Activated CD8-positive, alpha-beta memory T cell treated with anti-CD3 and anti-CD28 coated beads for 36 hours (primary cell): ENCODE data around the gene UBR4. TPM values are rescaled to one million over a fixed set of nuclear protein-coding genes. Genes with fewer than 3 reads are reported as not detected.

Experiments used
- CTCF ChIA-PET: fragments of 350-600 bp; sonication (Branson Sonifier 250); formaldehyde crosslinking; loops from one replicate; lab custom pipeline; 2021; ENCODE audit warnings: antibody characterized with exemption; lab: Charles Lee
- POLR2A ChIA-PET: fragments of 350-600 bp; sonication (Branson Sonifier 250); formaldehyde crosslinking; loops from one replicate; lab custom pipeline; 2021; ENCODE audit warnings: antibody characterized with exemption; lab: Charles Lee
- total RNA-seq, 2 experiments: library from RNA; stranded (reverse); gene quantifications; one replicate each; pipeline ENCODE4 v1.2.3, GENCODE V29; 2021

Gene UBR4
- total RNA-seq, 2 experiments from 2014 or later, result 119 to 122 TPM

DNA sequence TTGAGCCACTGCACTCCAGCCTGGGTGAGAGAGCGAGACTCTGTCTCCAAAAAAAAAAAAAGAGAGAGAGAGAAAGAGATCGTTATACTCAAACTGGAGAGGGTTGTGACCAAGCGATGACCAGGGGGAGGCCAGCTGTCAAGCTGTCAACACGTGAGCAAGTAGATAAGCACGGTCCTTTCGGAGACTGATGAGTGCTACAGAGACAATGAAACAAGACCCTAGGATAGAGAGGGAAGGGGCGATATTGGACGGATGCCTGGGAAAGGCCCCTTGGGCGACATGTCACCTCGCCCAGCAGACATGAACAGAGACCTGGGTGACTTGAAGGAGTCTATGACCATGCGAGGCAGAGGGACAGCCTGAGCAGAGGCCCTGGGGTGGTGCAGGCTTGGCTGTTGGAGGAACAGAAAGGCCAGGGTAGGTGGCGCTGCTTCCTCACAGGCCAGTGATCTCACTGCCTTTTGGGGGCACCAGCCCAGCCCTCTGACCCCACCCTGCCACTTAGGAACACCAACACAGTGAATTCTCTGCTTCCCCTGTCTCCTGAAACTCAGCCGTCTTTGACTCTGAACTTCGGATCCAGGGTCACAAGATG lies 152.8 kb downstream of the UBR4 start:
- ChIA-PET CTCF (interaction anchor here (0.7 kb wide), 1 partner anchor 212 kb away, joined by 3 read pairs; no protein-coding TSS in a partner anchor), POLR2A (no interaction called here)

DNA sequence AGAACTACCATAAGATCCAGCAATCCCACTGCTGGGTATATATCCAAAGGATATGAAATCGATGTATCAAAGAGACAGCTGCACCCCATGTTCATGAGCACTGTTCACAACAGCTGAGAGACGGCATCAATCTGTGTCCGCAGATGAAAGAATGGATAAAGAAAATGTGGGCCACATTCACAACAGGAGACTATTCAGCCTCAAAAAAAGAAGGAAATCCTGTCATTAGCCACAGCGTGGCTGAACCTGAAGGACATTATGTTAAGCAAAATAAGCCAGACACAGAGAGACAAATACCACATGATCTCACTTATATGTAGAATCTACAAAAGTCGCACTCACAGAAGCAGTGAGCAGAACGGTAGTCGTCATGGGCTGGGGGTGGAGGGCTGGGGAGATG lies 154.4 kb downstream of the UBR4 start:
- POLR2A ChIA-PET, result no interaction called here
- CTCF ChIA-PET, result no interaction called here

DNA sequence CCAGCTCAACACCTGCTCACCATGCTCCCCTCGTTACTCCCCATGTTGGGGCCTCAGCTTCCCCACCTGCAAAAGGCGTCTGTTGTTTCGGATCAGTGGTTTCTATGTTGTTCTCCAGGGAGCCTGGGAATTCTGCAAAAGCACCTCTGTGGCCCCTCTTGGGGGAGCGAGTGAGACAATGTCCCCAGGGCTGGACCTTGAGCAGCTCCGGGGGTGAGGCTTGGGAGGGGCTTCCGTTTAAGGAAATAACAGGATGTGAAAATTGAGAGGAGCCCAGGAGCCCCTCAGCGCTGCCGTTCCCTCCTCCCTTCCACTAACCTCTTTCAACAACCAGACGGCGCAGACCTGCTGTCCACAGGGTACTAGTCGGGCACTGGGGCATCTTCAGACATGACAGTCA lies 155.1 kb downstream of the UBR4 start:
- CTCF ChIA-PET, result no interaction called here
- POLR2A ChIA-PET, result interaction anchor here (0.6 kb wide), 1 partner anchor 109 kb away, joined by 4 read pairs; no protein-coding TSS in a partner anchor

DNA sequence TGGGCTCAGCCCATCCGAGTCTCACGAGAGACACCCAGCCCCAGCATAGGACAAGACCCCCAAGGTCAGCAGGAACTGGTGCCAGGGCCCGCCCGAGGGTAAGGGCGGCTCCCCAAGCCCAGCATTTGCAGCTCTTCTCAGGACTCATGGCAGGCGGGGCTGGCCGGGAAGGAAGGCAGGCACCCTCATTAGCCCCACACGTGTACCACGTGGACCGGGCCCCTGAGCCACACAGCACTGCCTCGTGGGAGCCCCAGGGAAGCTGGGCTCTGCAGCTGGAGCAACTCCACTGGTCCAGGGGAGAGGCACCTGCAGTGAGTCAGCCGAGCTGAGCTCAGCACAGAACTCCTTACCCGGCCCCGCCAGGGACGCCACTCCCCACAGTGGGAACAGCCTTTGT lies 155.8 kb downstream of the UBR4 start:
- ChIA-PET POLR2A (no interaction called here), CTCF (interaction anchor here (1.0 to 1.5 kb wide), 2 partner anchors 141 to 147 kb away, joined by 3 to 6 read pairs; no protein-coding TSS in a partner anchor)

DNA sequence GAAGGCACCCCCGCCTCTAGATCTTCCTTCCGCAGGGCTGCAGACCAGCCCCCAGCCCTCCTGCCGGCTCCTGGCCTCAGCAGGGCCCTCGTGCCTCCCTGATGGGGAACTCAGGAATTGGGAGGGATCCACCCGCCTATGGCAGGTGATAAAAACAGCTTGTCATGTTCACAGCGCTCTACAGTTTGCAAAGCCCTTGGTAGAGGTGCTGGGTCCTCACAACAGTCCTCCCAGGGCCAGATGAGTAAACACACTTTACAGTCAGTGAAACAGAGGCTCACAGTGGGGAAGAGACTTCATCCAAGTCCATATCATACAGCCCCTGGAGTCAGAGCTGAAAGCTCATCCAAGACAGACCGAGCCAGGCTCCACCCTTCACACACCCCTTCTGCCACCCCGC lies 156.6 kb downstream of the UBR4 start:
- ChIA-PET POLR2A (no interaction called here), CTCF (interaction anchor here (0.7 to 1.7 kb wide), 3 partner anchors 82 to 169 kb away, joined by 3 to 6 read pairs (median 4); no protein-coding TSS in a partner anchor)

DNA sequence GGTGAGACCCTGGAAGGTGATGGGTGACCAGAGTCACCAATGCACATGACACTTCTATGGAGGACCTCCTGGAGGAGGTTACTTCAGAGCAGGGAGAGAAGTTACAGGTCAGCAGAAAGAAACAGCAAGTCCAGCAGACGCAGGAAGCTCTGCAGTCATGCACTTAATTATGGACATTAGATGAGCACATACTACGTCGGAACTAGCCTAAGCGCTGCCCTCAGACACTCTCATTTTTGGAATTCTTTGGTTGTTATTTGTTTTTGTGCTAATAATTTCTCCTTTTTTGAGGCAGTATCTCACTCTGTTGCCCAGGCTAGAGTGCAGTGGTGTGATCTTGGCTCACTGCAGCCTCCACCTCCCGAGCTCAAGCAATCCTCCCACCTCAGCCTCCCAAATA lies 160.3 kb downstream of the UBR4 start:
- ChIA-PET CTCF (interaction anchor here (1.0 to 1.4 kb wide), 2 partner anchors 143 to 165 kb away, joined by 3 to 4 read pairs; no protein-coding TSS in a partner anchor), POLR2A (no interaction called here)

DNA sequence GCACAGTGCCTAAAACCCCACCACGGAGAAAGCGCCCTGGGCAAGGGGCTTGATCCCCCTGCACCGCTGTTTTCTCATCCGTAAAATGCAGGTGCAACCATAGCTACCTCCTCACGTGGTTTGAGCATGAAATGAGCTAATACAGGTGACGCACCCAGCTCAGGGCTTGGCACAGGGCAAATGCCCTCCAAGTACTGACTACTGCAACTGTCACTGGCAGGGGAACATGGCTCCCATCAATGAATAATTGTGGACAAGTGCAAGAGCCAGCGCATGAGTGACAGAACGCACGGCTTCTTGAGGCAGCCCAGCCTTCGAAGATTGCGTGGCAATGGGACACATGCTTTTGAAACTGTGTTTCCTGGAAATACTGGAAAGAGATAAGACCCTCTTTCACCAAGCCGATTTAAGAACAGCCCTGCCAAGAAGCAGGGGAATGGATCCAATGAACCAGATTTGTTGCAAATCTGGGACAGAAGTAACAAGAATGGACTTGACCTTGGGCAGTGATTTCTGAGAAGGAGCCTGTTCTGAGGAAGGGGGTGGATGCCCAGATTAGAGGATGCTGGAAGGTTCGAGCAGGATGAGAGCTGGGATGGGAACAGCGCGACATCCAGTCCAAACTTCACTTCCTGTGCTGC lies 160.8 kb downstream of the UBR4 start:
- ChIA-PET POLR2A (interaction anchor here (0.7 kb wide), 1 partner anchor 93 kb away, joined by 3 read pairs; no protein-coding TSS in a partner anchor), CTCF (interaction anchor here (1.0 to 1.4 kb wide), 2 partner anchors 142 to 165 kb away, joined by 3 to 4 read pairs; no protein-coding TSS in a partner anchor)

DNA sequence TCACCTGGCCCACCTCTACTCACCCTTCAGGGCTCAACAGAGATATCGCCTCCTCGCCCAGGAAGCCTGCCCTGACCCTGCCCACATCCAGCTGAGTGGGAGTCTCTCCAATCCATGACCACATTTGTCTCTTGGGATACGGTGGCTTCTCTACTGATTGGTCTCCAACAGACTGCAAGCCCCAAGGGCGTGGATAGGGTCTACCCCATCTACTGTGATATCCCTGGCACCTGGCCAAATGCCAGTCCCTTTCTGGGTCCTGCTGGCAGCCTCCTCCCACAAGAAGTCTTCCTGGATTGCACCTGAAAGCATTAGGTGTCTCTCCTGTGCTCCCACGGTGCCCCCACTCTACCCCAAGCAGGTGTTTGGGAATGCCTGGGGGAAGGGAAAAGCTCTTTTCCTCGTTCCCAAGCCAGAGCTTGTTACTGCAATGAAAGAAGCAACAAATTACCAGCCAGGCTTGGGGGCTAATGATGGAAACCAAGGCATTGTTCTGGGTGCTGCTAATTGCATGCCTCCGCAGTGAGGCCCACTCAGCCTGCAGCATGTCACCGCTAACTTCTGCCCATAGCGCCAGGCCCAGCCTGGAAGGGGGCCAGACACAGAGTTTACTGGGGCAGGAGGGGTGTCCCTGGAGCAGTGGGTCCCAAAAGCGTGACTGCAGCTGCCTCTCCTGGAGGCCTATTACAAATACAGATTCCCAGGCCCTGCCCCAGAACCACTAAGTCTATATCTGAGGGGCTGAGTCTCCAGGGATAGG lies 162.9 kb downstream of the UBR4 start:
- POLR2A ChIA-PET, result no interaction called here

DNA sequence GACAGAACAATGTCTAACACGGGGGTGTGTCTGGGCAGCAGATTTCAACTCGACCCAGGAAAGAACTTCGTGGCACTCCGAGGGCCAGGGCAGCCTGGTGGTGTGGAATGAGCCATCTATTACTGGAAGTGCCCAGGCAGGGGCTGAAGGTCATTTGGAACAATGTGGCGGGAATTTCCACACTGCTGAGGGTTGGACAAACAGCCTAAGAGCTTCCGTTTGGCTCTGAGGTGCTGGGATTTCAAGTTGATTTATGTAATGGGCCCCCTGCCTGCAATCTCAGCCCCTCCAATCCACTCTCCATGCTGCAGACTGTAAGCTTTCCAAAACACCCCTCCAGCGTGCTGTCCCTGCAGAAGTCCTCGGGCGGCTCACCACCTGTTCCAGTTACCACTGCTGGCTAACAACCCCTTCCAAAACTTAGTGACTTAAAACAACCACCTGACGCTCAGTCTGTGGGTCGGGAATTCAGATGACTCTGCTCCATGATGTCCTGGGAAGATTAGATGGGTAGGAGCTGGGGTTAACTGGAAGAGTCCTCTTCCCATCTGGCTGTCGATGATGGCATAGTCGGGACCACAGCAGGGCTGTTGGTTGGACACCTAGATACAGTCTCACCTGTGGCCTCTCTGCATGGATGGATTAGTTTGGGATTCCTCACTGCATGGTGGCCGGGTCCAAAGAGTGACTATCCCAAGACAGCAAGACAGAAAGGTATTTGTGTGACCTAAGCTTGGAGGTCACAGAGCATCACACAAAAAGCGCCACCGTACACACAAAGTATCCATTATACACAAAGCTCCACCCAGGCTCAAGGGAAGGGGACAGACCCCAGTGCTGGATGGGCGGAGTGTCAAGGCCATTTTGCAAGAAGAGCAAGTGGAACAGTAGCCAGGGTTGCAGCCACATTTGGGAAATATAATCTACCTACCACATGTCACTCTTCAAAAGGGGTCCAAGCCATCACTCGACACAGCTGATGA lies 163.9 kb downstream of the UBR4 start:
- POLR2A ChIA-PET, result no interaction called here

More for the DNA sequence above, 162.9 kb downstream of the UBR4 start:
- CTCF ChIA-PET, result no interaction called here

DNA sequence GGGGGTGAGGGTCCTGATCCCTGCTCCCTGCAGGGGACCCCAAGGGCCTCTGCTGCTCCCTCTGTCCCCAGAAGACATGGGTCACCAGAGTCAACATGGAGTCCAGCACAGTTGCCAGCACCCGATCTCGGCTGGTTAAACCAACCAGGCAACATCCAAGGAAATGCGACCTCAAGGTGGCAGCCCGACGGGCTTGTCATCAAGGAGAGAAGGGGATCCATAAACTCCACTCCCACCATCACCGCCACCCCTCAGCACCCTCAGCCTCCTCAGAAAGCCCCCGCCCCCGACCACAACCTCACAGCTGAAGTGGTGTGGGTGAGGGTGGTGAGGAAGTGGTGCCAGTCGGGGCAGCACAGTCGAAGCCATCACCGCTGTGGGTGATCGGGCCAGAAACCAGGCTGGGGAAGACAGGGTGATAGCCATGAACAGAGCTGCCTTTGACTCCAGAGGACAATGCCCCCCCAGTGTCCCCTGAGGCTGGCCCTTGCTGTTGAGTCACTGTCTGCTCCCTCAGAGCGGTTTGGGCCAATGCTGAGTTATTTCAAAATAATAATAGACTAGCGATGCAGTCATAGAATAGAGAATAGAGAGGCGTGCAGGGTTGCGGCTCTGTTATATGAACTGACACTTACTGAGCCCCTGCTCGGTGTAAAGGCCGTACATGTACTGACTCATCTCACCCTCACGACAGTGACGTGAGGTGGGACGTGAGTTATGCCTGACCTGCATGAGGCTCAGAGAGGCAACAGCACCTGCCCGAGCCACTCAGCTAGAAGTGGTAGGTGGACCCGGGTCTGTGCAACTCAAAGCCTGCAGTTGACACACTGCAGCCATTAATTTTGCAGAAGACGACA lies 164.9 kb downstream of the UBR4 start:
- ChIA-PET POLR2A (no interaction called here), CTCF (no interaction called here)

More for the DNA sequence above, 163.9 kb downstream of the UBR4 start:
- CTCF ChIA-PET, result no interaction called here

DNA sequence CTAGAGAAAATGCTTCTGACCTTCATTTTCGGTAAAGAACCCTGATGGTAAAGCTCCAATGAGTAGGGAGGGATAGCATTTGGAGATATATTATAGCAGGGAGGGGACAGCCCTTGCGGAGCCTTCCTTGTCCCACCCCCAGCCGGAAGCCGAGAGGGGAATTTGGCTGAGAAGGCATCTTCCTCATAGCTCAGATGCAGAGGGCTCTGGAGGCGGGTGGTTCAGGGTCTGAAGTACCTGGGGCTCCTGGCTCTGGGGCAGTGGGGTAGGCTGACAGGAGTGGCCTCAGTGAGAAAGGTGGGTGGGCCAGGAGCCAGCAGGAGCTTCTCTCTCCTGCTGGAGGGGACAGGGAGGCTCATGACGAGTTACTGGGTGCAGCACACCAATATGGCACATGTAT lies 165.6 kb downstream of the UBR4 start:
- POLR2A ChIA-PET, result no interaction called here
- CTCF ChIA-PET, result no interaction called here

DNA sequence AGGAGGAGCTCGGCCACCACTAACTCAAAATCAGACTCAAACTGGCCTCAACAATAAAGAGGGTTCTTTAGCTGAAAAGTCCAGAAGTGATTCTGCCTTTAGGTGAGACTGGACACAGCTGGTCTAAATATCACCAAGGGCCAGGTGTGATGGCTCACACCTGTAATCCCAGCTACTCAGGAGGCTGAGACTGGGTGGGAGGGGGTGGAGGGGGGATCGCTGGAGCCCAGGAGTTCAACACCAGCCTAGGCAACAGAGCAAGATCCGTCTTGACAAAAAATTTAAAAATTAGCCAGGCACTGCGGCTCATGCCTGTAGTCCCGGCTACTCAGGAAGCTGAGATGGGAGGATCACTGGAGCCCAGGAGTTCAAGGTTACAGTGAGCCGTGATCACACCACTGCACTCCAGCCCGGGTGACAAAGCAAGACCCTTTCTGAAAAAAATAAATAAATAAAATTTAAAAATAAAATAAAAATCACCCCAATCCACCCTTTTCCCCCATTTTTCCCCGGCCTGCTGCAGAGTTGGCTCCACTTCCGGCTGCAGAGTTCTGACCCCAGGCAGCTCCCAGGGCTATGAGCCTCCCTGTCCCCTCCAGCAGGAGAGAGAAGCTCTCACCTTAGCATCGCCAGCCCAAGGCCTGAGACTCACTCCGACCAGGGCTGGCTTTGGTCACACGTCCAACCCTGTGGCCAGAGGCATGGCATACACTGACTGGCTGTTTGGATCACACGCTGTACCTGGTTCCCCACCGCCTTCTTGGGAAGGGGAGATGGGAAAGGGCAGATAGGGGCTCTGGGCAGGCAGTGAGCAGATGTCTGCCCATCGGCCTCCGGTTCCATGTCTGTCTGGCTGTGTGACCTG lies 166.3 kb downstream of the UBR4 start:
- CTCF ChIA-PET, result interaction anchor here (1.6 kb wide), 1 partner anchor 84 kb away, joined by 3 read pairs; no protein-coding TSS in a partner anchor
- POLR2A ChIA-PET, result interaction anchor here (1.6 kb wide), 1 partner anchor 87 kb away, joined by 4 read pairs; the partner anchor contains the start of gene IFFO2

DNA sequence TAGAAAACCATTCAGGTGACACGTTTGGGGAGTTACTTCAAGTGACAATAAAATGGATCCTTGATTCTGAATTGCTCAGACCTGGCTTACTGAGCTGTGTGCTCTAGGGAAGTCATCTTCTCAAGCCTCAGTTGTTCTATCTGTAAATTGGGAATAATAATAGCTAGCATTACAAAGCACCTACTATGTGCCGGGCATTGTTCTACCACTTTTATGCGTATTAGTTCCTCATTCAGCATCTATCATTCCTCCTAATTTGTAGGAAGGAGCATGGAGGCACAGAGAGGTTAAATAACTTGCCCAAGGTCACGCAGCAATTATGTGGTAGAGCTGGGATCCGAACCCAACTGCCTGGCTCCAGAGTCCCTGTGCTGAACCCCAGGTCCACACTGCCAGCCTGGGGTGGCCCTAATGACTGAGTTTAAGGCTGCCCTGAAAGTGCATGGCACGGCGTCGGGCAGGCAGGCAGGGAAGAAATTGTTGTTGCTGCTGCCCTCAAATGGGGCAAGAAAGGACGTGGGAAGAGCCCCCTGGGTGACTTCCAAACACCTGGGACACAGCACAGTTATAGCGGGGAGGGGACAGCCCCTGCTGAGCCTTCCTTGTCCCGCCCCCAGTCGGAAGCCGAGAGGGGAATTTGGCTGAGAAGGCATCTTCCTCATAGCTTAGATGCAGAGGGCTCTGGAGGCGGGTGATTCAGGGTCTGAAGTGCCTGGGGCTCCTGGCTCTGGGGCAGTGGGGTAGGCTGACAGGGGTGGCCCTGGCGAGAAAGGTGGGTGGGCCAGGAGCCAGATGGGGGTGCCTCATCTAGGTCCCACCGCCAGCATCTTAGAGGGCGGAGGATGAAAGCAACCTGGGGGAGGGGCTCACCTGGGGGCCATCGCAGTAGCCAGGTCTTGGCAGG lies 167.1 kb downstream of the UBR4 start:
- CTCF ChIA-PET, result interaction anchor here (1.6 kb wide), 1 partner anchor 83 kb away, joined by 3 read pairs; no protein-coding TSS in a partner anchor
- POLR2A ChIA-PET, result interaction anchor here (0.5 to 1.6 kb wide), 2 partner anchors 15 to 87 kb away, joined by 3 to 4 read pairs; partner anchors contain the start of gene IFFO2

DNA sequence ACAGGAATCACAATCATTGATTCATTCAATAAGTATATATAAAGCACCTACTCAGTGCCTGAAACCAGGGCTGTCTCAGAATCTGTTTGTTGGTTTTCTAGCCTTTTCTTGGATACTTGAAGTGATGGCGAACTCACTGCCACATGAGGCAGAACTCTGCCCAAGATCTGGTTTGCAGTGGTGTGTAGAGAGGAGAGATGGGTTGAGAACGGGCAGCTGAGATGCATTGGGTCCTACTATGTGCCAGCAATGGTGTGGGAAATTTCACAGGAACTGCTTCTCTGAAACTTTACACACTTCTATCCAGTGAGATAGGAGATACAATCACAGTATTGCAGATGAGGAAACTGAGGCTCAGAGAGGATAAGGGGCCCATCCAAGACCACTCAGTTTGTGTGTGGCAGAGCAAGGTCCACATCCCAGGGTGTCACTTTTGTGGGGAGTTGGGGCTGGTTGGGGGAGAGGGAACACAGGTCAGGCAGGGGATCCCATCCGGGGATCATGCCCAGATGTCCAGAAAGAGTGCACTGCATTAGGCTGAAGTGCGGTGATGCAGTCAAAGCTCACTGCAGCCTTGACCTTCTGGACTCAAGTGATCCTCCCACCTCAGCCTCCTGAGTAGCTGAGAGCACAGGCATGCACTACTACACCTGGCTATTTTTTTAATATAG lies 169.9 kb downstream of the UBR4 start:
- ChIA-PET CTCF (interaction anchor here (1.6 kb wide), 1 partner anchor 124 kb away, joined by 3 read pairs; no protein-coding TSS in a partner anchor), POLR2A (no interaction called here)

DNA sequence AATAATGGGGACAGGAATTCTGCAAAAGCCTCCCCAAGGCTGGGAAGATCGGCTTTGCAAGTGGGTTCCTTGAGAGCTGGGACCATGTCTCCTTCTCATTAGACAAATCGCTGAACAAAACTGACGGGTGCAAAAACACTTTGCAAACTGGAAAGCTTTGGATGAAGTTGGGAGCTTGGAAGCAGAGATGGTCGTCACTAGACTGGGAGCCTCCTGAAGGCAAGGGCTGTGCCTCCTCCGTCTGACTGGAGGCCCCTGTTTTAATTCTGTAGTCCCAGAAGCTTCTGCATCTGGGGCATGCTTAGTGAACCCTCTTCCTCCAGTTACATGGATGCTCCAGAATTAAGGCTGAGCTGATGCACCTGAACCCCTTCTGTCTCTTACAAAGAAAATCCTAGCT lies 171.3 kb downstream of the UBR4 start:
- CTCF ChIA-PET, result interaction anchor here (0.8 kb wide), 1 partner anchor 131 kb away, joined by 3 read pairs; no protein-coding TSS in a partner anchor
- POLR2A ChIA-PET, result no interaction called here
